ENCODE measurements around the gene CC2D1B. TPM values are rescaled to one million over a fixed set of nuclear protein-coding genes. Genes with fewer than 3 reads are reported as not detected.

The CC2D1B gene
- total RNA-seq, 3 donors from 2014 or later: 25.2 to 33.1 (median 33.1) TPM

- TF ChIP-seq POLR2AphosphoS5 (IDR thresholded peaks at IDR 0.05) (no peak), CTCF (IDR thresholded peaks at IDR 0.05) (no peak), POLR2A (IDR thresholded peaks at IDR 0.05) (no peak)
- Histone ChIP-seq H3K27ac (no peak overlapping the region), H3K9me3 (no peaks in the 10 kb centered on the region), H3K4me1 (no peaks in the 10 kb centered on the region), H3K4me3 (no peak overlapping the region), H3K36me3 (no peaks in the 10 kb centered on the region), H3K27me3 (no peaks in the 10 kb centered on the region)
- no peak for DNase-seq (ENCODE audit: low spot score in 2 of 2)
- intact Hi-C loops (cut with DNase I; ENCODE audit: low total_unique reads): no loop called here
These were observed 28.6 kb downstream of the CC2D1B start for GRCh38 chr1:52337439-52337838.

GRCh38 chr1:52334906-52335528, 31.0 kb downstream of the CC2D1B start:
- intact Hi-C loops (cut with DNase I; ENCODE audit: low total_unique reads): no loop called here
- H3K4me1 ChIP-seq: no peaks in the 10 kb centered on the region
- no peaks in the 10 kb centered on the region for H3K36me3 ChIP-seq
- no peaks in the 10 kb centered on the region for H3K9me3 ChIP-seq
- no peaks in the 10 kb centered on the region for H3K27me3 ChIP-seq
- DNase-seq (ENCODE audit: low spot score in 2 of 2): no peak
- H3K27ac ChIP-seq: no peak overlapping the region
- H3K4me3 ChIP-seq: no peak overlapping the region
- TF ChIP-seq POLR2AphosphoS5 (IDR thresholded peaks at IDR 0.05) (no peak), CTCF (IDR thresholded peaks at IDR 0.05) (no peak), POLR2A (IDR thresholded peaks at IDR 0.05) (no peak)

- intact Hi-C loops (cut with DNase I; ENCODE audit: low total_unique reads): no loop called here
- DNase-seq (ENCODE audit: low spot score in 2 of 2): no peak
- Histone ChIP-seq H3K27ac (no peak overlapping the region), H3K9me3 (no peaks in the 10 kb centered on the region), H3K4me1 (no peaks in the 10 kb centered on the region), H3K36me3 (no peaks in the 10 kb centered on the region), H3K27me3 (no peaks in the 10 kb centered on the region), H3K4me3 (no peak overlapping the region)
- no peak for TF ChIP-seq POLR2AphosphoS5 (IDR thresholded peaks at IDR 0.05)
- TF ChIP-seq CTCF (IDR thresholded peaks at IDR 0.05): no peak
These were observed 33.6 kb downstream of the CC2D1B start for GRCh38 chr1:52332411-52332810.

GRCh38 chr1:52328615-52329014, 37.4 kb downstream of the CC2D1B start:
- TF ChIP-seq POLR2A (IDR thresholded peaks at IDR 0.05) (no peak), CTCF (IDR thresholded peaks at IDR 0.05) (no peak), POLR2AphosphoS5 (IDR thresholded peaks at IDR 0.05) (no peak)
- Histone ChIP-seq H3K9me3 (no peaks in the 10 kb centered on the region), H3K27me3 (no peaks in the 10 kb centered on the region), H3K36me3 (no peaks in the 10 kb centered on the region), H3K27ac (no peak overlapping the region), H3K4me3 (no peak overlapping the region), H3K4me1 (no peaks in the 10 kb centered on the region)
- no peak for DNase-seq (ENCODE audit: low spot score in 2 of 2)
- intact Hi-C loops (cut with DNase I; ENCODE audit: low total_unique reads): no loop called here

GRCh38 chr1:52325786-52326185, 40.2 kb downstream of the CC2D1B start:
- no peak for DNase-seq (ENCODE audit: low spot score in 2 of 2)
- no peaks in the 10 kb centered on the region for H3K27me3 ChIP-seq
- H3K27ac ChIP-seq: no peak overlapping the region
- no peaks in the 10 kb centered on the region for H3K36me3 ChIP-seq
- no peak for TF ChIP-seq POLR2AphosphoS5 (IDR thresholded peaks at IDR 0.05)
- TF ChIP-seq CTCF (IDR thresholded peaks at IDR 0.05): no peak
- TF ChIP-seq POLR2A (IDR thresholded peaks at IDR 0.05): no peak
- H3K4me3 ChIP-seq: no peak overlapping the region
- H3K4me1 ChIP-seq: no peaks in the 10 kb centered on the region
- no peaks in the 10 kb centered on the region for H3K9me3 ChIP-seq
- intact Hi-C loops (cut with DNase I; ENCODE audit: low total_unique reads): no loop called here

Measured in breast epithelium (tissue), 4 donors.